Activated CD4-positive, CD25-positive, alpha-beta regulatory T cell treated with anti-CD3 and anti-CD28 coated beads, Interleukin-2, amount 50 U/mL, for 16 hours (primary cell): ENCODE measurements around the gene PRX.
"Not testable (repeated sequence)": the region's sequence is repeated elsewhere in the genome, so short reads cannot be mapped to it uniquely, and the experiment has no call there.

ENCODE experiments used
- DNase-seq: peaks from one replicate; pipeline ENCODE4 v3.0.0-alpha.2; 2020; ENCODE audit warnings: low read depth, low spot score

Gene PRX

GRCh38 chr19:40433391-40434216 is 20.4 kb upstream of the PRX start:
- DNase-seq, result no peak

GRCh38 chr19:40432760-40433159 is 19.6 kb upstream of the PRX start:
- DNase-seq, result not testable (repeated sequence)

DNA sequence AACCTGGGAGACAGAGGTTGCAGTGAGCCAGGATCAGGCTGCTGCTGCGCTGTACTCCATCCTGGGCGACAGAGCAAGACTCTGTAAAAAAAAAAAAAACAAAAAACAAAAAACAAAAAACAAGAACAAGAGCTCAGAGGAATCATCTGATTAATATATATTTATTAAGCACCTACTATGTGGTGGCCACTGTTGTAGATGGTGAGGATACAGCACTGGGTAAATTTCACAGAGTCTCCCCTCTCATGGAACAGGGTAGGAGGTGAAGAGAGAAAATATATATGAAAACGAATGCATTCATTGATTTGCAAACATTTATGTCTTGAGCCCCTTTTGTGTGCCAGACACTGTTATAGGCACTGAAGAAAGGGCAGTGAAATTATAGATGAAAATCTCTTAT is 18.5 kb upstream of the PRX start:
- DNase-seq, result no peak

DNA sequence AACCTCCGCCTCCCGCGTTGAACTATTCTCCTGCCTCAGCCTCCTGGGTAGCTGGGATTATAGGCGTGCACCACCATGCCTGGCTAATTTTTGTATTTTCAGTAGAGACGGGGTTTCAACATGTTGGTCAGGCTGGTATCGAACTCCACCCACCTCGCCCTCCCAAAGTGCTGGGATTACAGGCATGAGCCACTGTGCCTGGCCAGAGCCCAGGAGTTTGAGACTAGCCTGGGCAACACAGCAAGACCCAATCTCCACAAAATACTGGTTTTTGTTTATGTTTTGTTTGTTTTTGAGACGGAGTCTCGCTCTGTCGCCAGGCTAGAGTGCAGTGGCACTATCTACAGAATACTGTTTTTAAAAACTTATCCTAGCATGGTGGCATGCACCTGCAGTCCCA is 17.1 kb upstream of the PRX start:
- not testable (repeated sequence) for DNase-seq

DNA sequence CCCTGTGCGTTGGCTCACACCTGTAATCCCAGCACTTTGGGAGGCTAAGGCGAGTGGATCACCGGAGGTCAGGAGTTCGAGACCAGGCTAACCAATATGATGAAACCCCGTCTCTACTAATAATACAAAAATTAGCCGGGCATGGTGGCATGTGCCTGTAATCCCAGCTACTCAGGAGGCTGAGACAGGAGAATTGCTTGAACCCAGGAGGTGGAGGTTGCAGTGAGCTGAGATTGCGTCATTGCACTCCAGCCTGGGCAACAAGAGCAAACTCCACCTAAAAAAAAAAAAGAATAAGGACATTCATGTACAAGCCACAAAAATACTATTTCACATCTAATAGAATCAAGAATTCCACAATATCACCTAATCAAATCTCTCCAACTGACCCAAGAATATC is 15.0 kb upstream of the PRX start:
- not testable (repeated sequence) for DNase-seq

- peak; percentile 100 for DNase-seq
These were observed 12.5 kb upstream of the PRX start, which contains the start of gene SERTAD1 for GRCh38 chr19:40425450-40426287. Gene SERTAD1, minus strand, starts transcription at chr19:40425992. Its CDS starts 2,446 bp downstream, at chr19:40423546.

DNA sequence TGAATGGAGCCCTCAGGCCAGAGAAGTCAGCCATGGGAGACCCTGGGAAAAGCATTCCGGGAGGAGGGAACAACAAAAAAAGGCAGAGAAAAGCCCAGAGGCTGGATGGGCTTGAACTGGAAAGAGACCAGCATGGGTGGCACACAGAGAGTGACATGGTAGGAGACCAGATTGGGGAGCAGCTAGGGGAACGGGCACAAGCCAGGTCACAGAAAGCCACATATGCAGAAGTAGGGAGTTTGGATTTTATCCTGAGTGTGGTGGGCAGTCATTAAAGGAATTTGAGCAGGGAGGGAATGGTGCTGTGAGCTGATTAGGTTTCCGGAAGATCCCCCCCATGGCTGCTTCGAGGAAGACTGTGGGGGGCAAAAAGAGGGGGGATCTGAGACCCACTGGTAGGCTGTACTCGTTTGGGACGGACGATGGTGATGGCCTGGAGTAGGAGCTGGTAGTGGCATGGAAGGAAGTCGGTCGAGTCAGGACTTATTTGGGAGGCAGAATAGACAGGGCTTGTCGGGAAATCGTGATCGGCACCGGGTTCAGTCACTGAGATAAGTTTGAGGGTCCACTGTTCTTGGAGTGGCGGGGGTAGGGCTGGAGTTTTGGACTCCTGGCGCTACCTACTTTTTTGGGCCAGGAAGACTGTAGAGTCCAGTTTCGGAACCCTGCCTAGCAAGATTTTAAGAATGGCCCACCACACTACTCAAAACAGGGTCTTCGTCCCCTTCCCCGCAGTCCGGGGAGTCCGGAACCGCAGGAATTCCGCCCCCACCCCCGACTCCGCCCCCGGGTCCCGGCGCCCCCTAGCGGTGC is 11.7 kb upstream of the PRX start:
- no peak for DNase-seq

GRCh38 chr19:40423938-40424337 is 10.8 kb upstream of the PRX start:
- no peak for DNase-seq

DNA sequence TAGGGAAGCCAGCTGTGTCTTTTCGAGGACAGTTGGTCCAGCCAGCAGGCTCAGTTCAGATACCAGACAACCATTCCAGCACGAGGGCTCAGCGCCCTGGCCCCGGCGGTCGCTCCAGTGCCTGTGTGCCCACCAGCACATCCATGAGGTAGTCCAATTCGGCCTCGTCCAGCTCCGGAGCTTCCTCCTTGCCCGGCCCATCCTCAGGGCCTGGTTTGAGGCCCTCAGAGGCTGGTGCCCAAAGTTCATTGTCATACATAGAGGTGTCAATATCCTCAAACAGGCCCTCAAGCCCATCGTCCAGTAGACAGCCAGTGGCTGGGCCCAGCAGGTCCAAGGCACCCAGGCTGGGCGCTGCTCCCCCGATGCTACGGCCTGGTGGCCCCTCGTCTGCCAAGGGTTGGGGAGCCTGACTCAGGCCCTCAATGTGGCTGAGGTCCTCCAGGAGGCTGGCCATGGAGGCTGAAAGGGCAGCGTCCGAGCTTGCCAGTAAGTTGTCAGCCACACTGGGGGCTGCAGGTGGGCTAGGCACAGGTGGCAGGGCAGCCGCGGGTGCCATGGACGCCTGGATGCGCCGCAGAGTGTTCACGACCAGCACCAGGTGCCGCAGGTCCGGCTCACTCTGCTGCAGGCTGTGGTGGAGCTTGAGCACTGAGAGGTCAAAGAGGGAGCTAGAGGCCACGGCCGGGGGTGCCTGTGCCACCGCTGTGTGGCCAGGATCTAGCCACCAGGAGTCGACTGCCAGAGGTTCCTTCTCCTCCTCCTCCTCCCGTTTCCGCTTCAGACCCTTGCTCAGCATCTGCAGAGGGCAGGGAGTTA is 9.8 kb upstream of the PRX start:
- DNase-seq, result no peak

DNA sequence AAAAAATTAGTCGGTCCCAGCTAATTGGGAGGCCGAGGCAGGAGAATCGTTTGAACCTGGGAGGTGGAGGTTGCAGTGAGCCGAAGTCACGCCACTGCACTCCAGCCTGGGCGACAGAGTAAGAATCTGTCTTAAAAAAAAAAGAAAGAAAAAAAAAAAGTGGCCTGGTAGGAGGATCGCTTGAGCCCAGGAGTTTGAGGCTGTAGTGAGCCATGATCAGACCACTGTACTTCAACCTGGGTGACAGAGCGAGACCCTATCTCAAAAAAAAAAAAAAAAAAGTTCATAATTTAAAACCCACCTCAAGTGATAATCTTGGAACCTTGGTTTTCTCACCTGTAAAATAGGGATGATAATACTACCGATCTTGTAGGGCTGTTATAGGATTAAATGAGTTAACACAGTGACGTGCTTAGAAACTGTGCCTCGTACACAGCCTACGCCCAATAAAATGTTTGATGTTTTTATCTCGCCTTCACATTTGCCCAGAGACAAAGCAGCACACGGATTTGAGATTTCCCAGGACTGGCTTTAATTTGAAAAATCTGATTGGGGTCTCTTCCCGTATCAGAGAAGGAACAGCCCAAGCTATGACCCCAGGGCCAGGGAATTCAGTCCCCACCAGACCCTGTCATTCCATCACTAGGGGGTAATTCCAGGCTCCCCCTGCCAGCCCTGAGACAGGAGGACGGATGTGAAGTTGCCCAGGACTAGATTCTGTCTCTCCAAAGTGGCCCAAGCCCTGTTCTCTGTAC is 9.0 kb upstream of the PRX start:
- DNase-seq, result no peak

GRCh38 chr19:40420766-40421765 is 7.9 kb upstream of the PRX start:
- DNase-seq, result no peak

- no peak for DNase-seq
These were observed 7.2 kb upstream of the PRX start for GRCh38 chr19:40420451-40420765.

GRCh38 chr19:40419780-40420179 is 6.6 kb upstream of the PRX start:
- no peak for DNase-seq

- DNase-seq, result no peak
These were observed 6.0 kb upstream of the PRX start for GRCh38 chr19:40419066-40419612.

DNA sequence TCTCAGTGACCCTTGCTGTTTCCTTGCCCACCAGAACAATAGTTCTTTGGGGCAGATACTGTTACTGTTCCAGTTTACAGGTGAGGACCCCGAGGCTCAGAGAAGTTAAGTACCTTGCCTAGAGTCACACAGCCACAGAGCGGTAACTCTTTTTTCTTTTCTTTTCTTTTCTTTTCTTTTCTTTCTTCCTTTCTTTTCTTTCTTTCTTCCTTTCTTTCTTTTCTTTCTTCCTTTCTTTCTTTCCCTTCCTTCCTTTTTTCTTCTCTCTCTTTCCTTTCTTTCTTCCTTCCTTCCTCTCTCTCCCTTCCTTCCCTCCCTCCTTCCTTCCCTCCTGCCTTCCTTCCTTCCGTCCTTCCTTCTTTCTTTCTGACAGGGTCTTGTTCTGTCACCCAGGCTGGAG is 4.9 kb upstream of the PRX start:
- DNase-seq, result no peak

DNA sequence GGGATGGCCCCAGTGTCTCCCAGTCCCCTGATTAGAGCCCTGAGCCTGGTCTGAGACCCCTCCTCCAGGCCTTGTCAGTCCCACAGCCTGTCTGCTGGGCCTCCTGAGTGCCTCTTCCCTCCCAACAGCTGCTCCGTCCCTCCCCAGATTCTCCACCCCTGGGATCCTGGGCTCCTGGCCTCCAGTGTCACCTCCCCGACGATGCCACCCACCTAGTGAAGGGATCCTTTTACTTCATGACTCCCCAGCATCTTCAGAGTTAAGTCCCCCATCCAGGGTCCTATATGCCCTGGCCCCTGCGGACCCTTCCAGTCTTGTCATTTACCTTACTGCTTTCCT is 4.4 kb upstream of the PRX start:
- DNase-seq, result no peak

GRCh38 chr19:40416918-40417642 is 3.9 kb upstream of the PRX start:
- DNase-seq, result no peak

GRCh38 chr19:40415768-40416167 is 2.6 kb upstream of the PRX start:
- DNase-seq, result no peak
